Measurements from ENCODE around the gene CTNNB1.

- TF ChIP-seq, protein P1, sequence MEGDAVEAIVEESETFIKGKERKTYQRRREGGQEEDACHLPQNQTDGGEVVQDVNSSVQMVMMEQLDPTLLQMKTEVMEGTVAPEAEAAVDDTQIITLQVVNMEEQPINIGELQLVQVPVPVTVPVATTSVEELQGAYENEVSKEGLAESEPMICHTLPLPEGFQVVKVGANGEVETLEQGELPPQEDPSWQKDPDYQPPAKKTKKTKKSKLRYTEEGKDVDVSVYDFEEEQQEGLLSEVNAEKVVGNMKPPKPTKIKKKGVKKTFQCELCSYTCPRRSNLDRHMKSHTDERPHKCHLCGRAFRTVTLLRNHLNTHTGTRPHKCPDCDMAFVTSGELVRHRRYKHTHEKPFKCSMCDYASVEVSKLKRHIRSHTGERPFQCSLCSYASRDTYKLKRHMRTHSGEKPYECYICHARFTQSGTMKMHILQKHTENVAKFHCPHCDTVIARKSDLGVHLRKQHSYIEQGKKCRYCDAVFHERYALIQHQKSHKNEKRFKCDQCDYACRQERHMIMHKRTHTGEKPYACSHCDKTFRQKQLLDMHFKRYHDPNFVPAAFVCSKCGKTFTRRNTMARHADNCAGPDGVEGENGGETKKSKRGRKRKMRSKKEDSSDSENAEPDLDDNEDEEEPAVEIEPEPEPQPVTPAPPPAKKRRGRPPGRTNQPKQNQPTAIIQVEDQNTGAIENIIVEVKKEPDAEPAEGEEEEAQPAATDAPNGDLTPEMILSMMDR (IDR thresholded peaks at IDR 0.05; ENCODE audit: insufficient read depth, low read length), result no peak
- TF ChIP-seq, protein P2, sequence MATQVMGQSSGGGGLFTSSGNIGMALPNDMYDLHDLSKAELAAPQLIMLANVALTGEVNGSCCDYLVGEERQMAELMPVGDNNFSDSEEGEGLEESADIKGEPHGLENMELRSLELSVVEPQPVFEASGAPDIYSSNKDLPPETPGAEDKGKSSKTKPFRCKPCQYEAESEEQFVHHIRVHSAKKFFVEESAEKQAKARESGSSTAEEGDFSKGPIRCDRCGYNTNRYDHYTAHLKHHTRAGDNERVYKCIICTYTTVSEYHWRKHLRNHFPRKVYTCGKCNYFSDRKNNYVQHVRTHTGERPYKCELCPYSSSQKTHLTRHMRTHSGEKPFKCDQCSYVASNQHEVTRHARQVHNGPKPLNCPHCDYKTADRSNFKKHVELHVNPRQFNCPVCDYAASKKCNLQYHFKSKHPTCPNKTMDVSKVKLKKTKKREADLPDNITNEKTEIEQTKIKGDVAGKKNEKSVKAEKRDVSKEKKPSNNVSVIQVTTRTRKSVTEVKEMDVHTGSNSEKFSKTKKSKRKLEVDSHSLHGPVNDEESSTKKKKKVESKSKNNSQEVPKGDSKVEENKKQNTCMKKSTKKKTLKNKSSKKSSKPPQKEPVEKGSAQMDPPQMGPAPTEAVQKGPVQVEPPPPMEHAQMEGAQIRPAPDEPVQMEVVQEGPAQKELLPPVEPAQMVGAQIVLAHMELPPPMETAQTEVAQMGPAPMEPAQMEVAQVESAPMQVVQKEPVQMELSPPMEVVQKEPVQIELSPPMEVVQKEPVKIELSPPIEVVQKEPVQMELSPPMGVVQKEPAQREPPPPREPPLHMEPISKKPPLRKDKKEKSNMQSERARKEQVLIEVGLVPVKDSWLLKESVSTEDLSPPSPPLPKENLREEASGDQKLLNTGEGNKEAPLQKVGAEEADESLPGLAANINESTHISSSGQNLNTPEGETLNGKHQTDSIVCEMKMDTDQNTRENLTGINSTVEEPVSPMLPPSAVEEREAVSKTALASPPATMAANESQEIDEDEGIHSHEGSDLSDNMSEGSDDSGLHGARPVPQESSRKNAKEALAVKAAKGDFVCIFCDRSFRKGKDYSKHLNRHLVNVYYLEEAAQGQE (IDR thresholded peaks at IDR 0.05; ENCODE audit: insufficient replicate concordance, low read depth), result no peak
- TF ChIP-seq POLR2AphosphoS5 (IDR thresholded peaks at IDR 0.05; ENCODE audit: low read depth), result no peak
Observed at GRCh38 chr3:41207355-41207754, 8.1 kb downstream of the CTNNB1 start.
